HS-5 (cell line): ENCODE results near the gene IMPG2.

Experiments
- DNase-seq: peaks from one replicate; pipeline ENCODE4 v3.0.0-alpha.2; 2012; ENCODE audit warnings: low read depth

Gene IMPG2

DNA sequence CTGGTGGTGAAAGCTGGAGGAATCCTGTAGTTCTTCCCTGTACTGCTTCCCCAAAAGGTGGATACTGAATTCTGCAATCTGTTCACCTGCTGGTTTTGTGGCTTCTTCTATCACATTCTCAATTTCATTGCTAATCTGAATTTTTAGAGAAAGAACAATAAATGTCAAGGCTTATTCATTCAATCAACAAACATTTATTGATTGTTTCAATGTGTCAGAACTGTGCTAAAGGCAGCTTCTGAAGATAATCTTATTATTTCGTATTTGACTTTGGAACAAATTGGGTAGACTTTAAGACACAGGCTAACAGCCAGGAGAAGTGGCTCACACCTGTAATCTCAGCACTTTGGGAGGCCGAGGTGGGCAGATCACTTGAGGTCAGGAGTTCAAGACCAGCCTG is 46.8 kb downstream of the IMPG2 start:
- no peak for DNase-seq

DNA sequence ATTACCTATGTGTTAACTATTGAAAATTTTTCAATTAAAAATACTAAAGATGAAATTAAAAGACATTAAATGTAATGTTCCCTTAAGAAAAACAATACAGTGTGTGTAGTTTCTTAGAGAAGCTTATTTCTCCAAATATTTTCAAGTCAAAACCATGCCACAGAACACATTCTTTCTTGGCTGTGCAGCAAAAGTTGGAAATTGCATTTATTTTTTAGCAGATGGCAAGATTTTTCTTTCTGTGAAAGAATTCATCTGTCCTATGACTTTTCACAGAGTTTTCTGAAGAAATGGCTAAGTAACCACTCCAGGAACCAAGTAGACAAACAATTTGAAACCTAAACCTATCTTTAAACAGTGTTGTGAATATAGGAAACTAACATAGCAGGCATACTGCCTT is 47.2 kb downstream of the IMPG2 start:
- DNase-seq, result no peak

- DNase-seq, result no peak
These were observed 48.6 kb downstream of the IMPG2 start for GRCh38 chr3:101271728-101272127.

- no peak for DNase-seq
These were observed 50.2 kb downstream of the IMPG2 start for GRCh38 chr3:101270149-101270548.

GRCh38 chr3:101268971-101269671 is 51.3 kb downstream of the IMPG2 start:
- no peak for DNase-seq

GRCh38 chr3:101268141-101268540 is 52.2 kb downstream of the IMPG2 start:
- no peak for DNase-seq

GRCh38 chr3:101266566-101266965 is 53.8 kb downstream of the IMPG2 start:
- no peak for DNase-seq

GRCh38 chr3:101266071-101266470 is 54.3 kb downstream of the IMPG2 start:
- DNase-seq, result no peak

GRCh38 chr3:101262393-101263240 is 57.8 kb downstream of the IMPG2 start:
- no peak for DNase-seq

GRCh38 chr3:101261506-101261905 is 58.9 kb downstream of the IMPG2 start:
- DNase-seq, result no peak

GRCh38 chr3:101259485-101260341 is 60.7 kb downstream of the IMPG2 start:
- no peak for DNase-seq

- DNase-seq, result no peak
These were observed 63.9 kb downstream of the IMPG2 start for GRCh38 chr3:101256511-101256910.

- DNase-seq, result no peak
These were observed 64.9 kb downstream of the IMPG2 start for GRCh38 chr3:101255441-101255840.

DNA sequence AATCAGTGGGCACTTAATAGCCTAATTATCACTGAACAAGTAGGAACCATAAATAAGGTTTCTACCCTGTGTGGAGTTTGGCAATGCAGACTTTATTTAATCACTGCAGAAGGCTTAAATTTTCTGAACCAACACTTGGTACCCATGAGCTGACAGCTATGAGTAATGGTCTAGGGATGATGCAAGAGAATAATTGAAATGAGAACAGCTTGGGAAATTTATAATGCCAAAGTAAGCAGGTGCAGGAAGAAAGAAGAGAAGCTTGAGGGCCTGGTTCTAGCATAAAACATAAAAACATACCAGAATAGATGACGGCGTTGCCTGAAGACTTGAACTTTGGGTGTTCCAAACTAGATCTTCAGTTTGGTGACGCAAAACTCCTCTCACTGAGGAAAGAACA is 67.0 kb downstream of the IMPG2 start:
- DNase-seq, result no peak

- no peak for DNase-seq
These were observed 67.4 kb downstream of the IMPG2 start for GRCh38 chr3:101252945-101253344.

DNA sequence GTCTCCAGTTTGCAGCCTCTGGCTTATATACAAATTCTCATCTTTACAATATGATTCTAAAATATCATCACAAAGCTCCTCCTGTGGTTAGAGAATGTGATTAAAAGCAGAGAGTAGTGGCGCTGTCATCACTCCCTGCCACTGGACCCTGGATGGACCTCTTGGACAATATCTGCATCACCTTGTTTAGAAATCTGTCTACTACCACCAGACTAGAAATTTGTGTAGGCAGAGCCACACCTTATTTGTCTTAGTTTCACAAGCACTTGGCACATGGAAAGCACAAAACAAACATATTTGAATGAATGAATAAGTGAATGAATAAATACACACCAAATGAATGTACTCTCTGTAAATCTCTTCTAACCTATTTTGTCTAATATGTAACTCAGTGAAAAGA is 68.1 kb downstream of the IMPG2 start:
- DNase-seq, result no peak

- DNase-seq, result no peak
These were observed 68.9 kb downstream of the IMPG2 start for GRCh38 chr3:101251441-101251840.

DNA sequence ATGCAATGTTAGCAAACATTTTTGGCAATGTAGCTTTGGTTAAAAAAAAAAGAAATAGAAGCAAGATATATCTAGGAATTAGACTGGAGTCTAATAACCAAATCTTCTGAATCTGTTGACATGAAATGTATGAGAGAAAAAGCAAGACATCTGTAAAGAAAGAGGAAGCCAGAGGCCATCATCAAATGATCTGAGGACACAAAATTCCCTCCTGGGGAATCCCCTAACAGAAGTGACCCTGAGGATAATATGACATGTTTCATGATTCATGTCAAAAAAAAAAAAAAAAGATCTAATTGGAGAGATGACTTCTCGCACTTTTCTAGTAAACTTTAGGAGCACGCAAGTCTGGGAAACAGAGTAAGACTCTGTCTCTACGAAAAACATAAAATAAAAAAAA is 70.9 kb downstream of the IMPG2 start:
- no peak for DNase-seq

GRCh38 chr3:101248736-101249135 is 71.6 kb downstream of the IMPG2 start:
- no peak for DNase-seq

- DNase-seq, result no peak
These were observed 76.2 kb downstream of the IMPG2 start for GRCh38 chr3:101244212-101244575.

DNA sequence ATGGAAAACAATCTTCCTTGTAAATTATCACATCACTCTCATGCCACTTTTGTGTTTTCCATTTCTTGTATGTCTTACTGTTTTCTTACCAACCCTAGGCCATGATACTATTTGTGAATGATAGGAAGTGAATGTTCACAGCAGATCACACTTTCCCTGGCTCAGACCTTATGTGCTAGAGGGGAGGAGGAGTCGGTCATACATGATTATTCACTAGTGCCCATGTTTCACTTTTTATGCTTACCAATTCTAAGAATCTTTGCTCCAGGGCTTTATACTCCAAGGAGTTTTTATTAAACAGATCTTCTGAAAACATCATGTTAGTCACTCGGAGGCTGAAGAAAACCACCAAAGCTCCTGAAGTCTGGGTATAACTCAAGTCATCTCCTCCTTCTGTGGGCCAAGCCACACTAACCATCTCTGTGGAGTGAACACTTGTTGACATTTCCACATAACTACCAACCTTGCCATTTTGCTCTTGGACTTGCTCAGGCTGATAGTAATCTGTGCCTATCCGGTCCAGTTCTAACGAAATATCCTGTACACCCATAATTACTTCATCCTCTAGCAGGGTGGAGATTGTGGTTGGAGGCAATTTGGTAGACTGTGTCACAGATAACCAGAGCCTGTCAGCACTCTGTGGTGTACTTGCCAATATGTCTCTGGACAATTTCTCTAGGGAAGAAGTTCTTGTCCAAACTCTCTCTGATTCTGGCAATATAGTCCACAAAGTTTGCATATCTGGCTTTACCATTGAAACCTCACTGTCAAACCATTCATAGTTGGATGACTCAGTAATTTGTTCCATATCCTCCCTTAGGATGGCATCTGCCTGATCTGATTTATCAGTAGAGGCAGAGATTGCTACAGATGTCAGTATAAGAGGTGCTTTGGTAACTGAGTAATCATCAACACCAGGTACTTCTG is 76.8 kb downstream of the IMPG2 start:
- peak; percentile 50 for DNase-seq
